ENCODE measurements around the gene CCN5.

- no peak for TF ChIP-seq CTCF (conservative IDR thresholded peaks at IDR 0.05; ENCODE audit: low read length)
- no peak for TF ChIP-seq EZH2phosphoT487 (IDR thresholded peaks at IDR 0.05; ENCODE audit: borderline replicate concordance, low read depth, low read length)
Observed at GRCh38 chr20:44723798-44724362, 8.7 kb downstream of the CCN5 start.
